Naive thymus-derived CD4-positive, alpha-beta T cell (primary cell): ENCODE results near the gene RGS11. TPM values are rescaled to one million over a fixed set of nuclear protein-coding genes. Genes with fewer than 3 reads are reported as not detected.

Experiments used
- ATAC-seq: fragments of 150-1000 bp; cut with Tn5 transposase; 2 replicates; pipeline ENCODE4 v1.10.0; 2021; ENCODE audit warnings: mild to moderate bottlenecking, moderate library complexity
- CTCF ChIA-PET: fragments of 350-600 bp; sonication (Branson Sonifier 250); formaldehyde crosslinking; loops from one replicate; lab custom pipeline; 2021; ENCODE audit warnings: antibody characterized with exemption; lab: Charles Lee
- POLR2A ChIA-PET: fragments of 350-600 bp; sonication (Branson Sonifier 250); formaldehyde crosslinking; loops from one replicate; lab custom pipeline; 2021; ENCODE audit warnings: antibody characterized with exemption, inconsistent platforms; lab: Charles Lee
- DNase-seq, 9 donors: peaks; one replicate each; pipeline versions ENCODE4 v3.0.0 to v3.0.0-alpha.2; 2020 to 2022; ENCODE audit warnings: mixed read lengths in 1 of 9
- H3K27ac ChIP-seq: one replicate; pipeline ENCODE4 v1.7.0; 2013; ENCODE audit warnings: mild to moderate bottlenecking, low read depth, low read length, moderate library complexity
- H3K27me3 ChIP-seq, 2 donors: one replicate each; pipeline ENCODE4 v1.7.0; 2013; ENCODE audit warnings: low read length in 2 of 2, mild to moderate bottlenecking in 2 of 2, moderate library complexity in 2 of 2; ENCODE audit not compliant: control insufficient read depth in 2 of 2, insufficient read depth in 2 of 2
- H3K36me3 ChIP-seq, 3 experiments: 1 replicate in 2 of 3; 2 replicates in 1 of 3; pipeline ENCODE4 v1.7.0; 2013; ENCODE audit warnings: low read length in 3 of 3, mild to moderate bottlenecking in 3 of 3, moderate library complexity in 1 of 3; ENCODE audit not compliant: insufficient read depth in 3 of 3, control insufficient read depth in 2 of 3
- H3K4me1 ChIP-seq, 2 donors: one replicate each; pipeline ENCODE4 v1.7.0; 2013; ENCODE audit warnings: low read length in 2 of 2, mild to moderate bottlenecking in 2 of 2, moderate library complexity in 1 of 2; ENCODE audit not compliant: control insufficient read depth in 2 of 2, insufficient read depth in 2 of 2
- H3K4me3 ChIP-seq: 2 replicates; pipeline ENCODE4 v1.7.0; 2013; ENCODE audit warnings: mild to moderate bottlenecking, low read length
- H3K9me3 ChIP-seq, 3 experiments: 1 replicate in 2 of 3; 2 replicates in 1 of 3; pipeline ENCODE4 v1.7.0; 2013; ENCODE audit warnings: low read length in 3 of 3; ENCODE audit not compliant: control insufficient read depth in 2 of 3
- H3K27ac Mint-ChIP-seq, 9 donors: one replicate each; pipeline ENCODE4 v1.8.0; 2020 to 2022; ENCODE audit warnings: mixed read lengths in 9 of 9, mild to moderate bottlenecking in 8 of 9, moderate library complexity in 5 of 9, inconsistent platforms in 2 of 9
- H3K27me3 Mint-ChIP-seq, 5 donors: one replicate each; pipeline ENCODE4 v1.8.0; 2021 to 2022; ENCODE audit warnings: mixed read lengths in 5 of 5, mild to moderate bottlenecking in 1 of 5
- H3K36me3 Mint-ChIP-seq, 5 donors: one replicate each; pipeline ENCODE4 v1.8.0; 2020 to 2022; ENCODE audit warnings: mixed read lengths in 5 of 5, mild to moderate bottlenecking in 3 of 5, inconsistent platforms in 1 of 5
- H3K4me1 Mint-ChIP-seq, 7 donors: one replicate each; pipeline ENCODE4 v1.8.0; 2020 to 2022; ENCODE audit warnings: mixed read lengths in 7 of 7, mild to moderate bottlenecking in 3 of 7, inconsistent platforms in 1 of 7
- H3K4me3 Mint-ChIP-seq, 10 donors: one replicate each; pipeline ENCODE4 v1.8.0; 2020 to 2022; ENCODE audit warnings: mild to moderate bottlenecking in 10 of 10, mixed read lengths in 10 of 10, moderate library complexity in 6 of 10, inconsistent platforms in 2 of 10
- H3K9me3 Mint-ChIP-seq, 11 donors: one replicate each; pipeline ENCODE4 v1.8.0; 2020 to 2022; ENCODE audit warnings: mixed read lengths in 11 of 11, mild to moderate bottlenecking in 4 of 11, inconsistent platforms in 1 of 11, moderate library complexity in 1 of 11
- intact Hi-C, 2 donors: fragments of 100-400 bp; cut with micrococcal nuclease; formaldehyde crosslinking; loops; one replicate each; pipeline ENCODE4 v1.15.1; 2023
- polyA plus RNA-seq, 2 donors: library from polyadenylated mRNA; unstranded; fragments of 300-500 nt; fragmentation: Illumina TruSeq; gene quantifications; one replicate each; pipeline ENCODE4 v1.2.3, GENCODE V29; 2021
- total RNA-seq, 6 experiments: library from RNA in 5 of 6; stranded (reverse) in 5 of 6; gene quantifications; 1 replicate in 5 of 6; 2 replicates in 1 of 6; pipeline ENCODE4 v1.2.3 and lab custom pipeline; 2021 to 2026

RGS11 gene
- total and polyA plus RNA-seq, 7 experiments from 2014 or later, result 0.17 to 0.22 TPM; not detected in 5

DNA sequence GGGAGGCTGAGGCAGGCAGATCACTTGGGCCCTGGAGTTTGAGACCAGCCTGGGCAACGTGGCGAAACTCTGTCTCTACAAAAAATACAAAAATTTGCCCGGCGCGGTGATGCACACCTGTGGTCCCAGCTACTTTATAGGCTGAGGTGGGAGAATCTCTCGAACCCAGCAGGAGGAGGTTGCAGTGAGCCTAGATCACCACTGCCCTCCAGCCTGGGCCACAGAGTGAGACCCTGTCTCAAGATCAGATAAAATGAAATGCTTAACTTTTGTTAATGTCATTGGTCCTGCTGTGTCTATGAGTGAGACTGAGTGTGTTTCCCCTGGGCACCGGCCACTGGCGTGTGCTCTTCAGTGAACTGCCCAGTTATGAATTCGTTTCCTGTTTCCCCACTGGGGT is 30.6 kb downstream of the RGS11 start:
- Histone ChIP-seq H3K9me3 (no peaks in the 10 kb centered on the region), H3K36me3 (peaks cover 0 to 10% (median 0%) of the 10 kb centered on the region in 3 experiments), H3K27ac (no peak overlapping the region), H3K27me3 (no peaks in the 10 kb centered on the region), H3K4me1 (no peaks in the 10 kb centered on the region), H3K4me3 (no peak overlapping the region)
- ATAC-seq (no peak), DNase-seq (no peak)
- H3K36me3 Mint-ChIP-seq, result peaks cover 0 to 11% (median 0%) of the 10 kb centered on the region in 5 donors
- H3K27ac Mint-ChIP-seq, result peak overlapping the region in 5 of 9 donors; percentile 45 to 80 (median 48)
- no peaks in the 10 kb centered on the region for H3K27me3 Mint-ChIP-seq
- intact Hi-C loops, result no loop called here
- ChIA-PET POLR2A (no interaction called here), CTCF (no interaction called here)
- no peaks in the 10 kb centered on the region for H3K9me3 Mint-ChIP-seq
- H3K4me1 Mint-ChIP-seq, result peaks cover 0 to 32% (median 9%) of the 10 kb centered on the region in 7 donors
- no peak overlapping the region for H3K4me3 Mint-ChIP-seq

DNA sequence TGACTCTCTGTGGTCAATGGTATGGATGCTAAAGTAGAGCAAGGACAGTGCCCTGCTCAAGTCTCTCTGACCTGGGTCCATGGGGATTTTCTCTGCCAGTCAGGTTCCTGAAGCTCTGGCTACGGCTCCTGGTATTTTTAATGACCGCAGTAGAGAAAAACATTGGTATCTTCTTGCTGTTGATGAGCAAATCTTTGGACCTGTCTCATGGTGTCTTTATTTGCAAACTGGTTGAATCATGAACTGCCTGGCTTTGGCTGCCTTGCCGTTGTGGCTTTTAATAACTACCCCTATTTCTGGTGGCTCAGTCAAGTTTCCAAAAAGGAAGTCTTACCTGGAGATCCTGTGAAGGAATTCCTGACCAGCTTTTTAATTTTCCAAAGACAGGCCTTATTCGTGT is 32.4 kb downstream of the RGS11 start:
- Histone ChIP-seq H3K36me3 (no peaks in the 10 kb centered on the region), H3K4me1 (no peaks in the 10 kb centered on the region), H3K27me3 (no peaks in the 10 kb centered on the region), H3K4me3 (no peak overlapping the region), H3K9me3 (no peaks in the 10 kb centered on the region), H3K27ac (no peak overlapping the region)
- Mint-ChIP-seq H3K36me3 (peaks cover 0 to 12% (median 0%) of the 10 kb centered on the region in 5 donors), H3K9me3 (no peaks in the 10 kb centered on the region), H3K4me3 (no peak overlapping the region), H3K27me3 (peaks cover 0 to 3% (median 0%) of the 10 kb centered on the region in 5 donors), H3K27ac (peak overlapping the region in 1 of 9 donors; percentile 21), H3K4me1 (peaks cover 0 to 37% (median 15%) of the 10 kb centered on the region in 7 donors)
- DNase-seq, result no peak
- intact Hi-C loops, result loop anchor here in 1 of 2 donors (5.0 kb wide), 1 partner anchor 34 kb away; the partner anchor contains the start of gene RGS11
- POLR2A ChIA-PET, result interaction anchor here (1.0 kb wide), 1 partner anchor 14 kb away, joined by 3 read pairs; the partner anchor contains the start of gene LUC7L
- ATAC-seq, result no peak
- CTCF ChIA-PET, result no interaction called here

DNA sequence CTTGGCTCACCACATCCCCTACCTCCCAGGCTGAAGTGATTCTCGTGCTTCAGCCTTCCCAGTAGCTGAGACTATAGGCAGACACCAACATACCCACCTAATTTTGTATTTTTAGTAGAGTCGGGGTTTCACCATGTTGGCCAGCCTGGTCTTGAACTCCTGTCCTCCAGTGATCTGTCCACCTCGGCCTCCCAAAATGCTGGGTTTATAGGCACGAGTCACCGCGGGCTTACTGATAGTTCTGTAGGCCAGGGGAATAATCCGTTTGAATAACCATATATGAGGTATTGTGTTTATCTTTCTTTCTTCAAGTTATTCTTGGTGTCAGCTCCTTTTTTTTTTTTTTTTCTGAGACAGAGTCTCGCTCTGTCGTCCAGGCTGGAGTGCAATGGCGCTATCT is 33.5 kb downstream of the RGS11 start:
- intact Hi-C loops, result loop anchor here in 1 of 2 donors (5.0 kb wide), 1 partner anchor 35 kb away; the partner anchor contains the start of gene RGS11
- no peaks in the 10 kb centered on the region for H3K27me3 ChIP-seq
- Mint-ChIP-seq H3K4me3 (no peak overlapping the region), H3K9me3 (no peaks in the 10 kb centered on the region), H3K27ac (peak overlapping the region in 3 of 9 donors; percentile 22 to 55 (median 25)), H3K4me1 (peaks cover 0 to 33% (median 16%) of the 10 kb centered on the region in 7 donors), H3K27me3 (peaks cover 0 to 3% (median 0%) of the 10 kb centered on the region in 5 donors), H3K36me3 (peaks cover 0 to 8% (median 0%) of the 10 kb centered on the region in 5 donors)
- no peaks in the 10 kb centered on the region for H3K9me3 ChIP-seq
- ChIA-PET POLR2A (interaction anchor here (0.6 to 1.1 kb wide), 2 partner anchors 9 to 75 kb away, joined by 3 read pairs; no protein-coding TSS in a partner anchor), CTCF (no interaction called here)
- DNase-seq, result no peak
- H3K36me3 ChIP-seq, result no peaks in the 10 kb centered on the region
- no peaks in the 10 kb centered on the region for H3K4me1 ChIP-seq
- no peak overlapping the region for H3K27ac ChIP-seq
- H3K4me3 ChIP-seq, result no peak overlapping the region
- ATAC-seq, result no peak

DNA sequence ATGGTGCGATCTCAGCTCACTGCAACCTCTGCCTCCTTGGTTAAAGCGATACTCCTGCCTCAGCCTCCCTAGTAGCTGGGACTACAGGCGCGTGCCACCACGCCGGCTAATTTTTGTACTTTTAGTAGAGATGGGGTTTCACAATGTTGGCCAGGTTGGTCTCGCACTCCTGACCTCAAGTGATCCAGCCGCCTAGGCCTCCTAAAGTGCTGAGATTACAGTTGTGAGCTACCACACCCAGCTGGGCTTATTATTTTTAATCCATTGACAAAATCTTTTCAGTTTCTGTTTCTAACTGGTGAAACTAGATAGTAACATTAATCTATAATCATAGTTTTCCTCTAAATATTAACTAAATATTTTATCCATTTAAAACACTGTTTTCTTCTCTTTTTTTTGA is 35.2 kb downstream of the RGS11 start:
- H3K9me3 Mint-ChIP-seq, result peaks cover 0 to under 1% (median 0%) of the 10 kb centered on the region in 11 donors
- H3K27ac Mint-ChIP-seq, result peak overlapping the region in 2 of 9 donors; percentile 19 to 22
- peaks cover 2 to 35% (median 19%) of the 10 kb centered on the region in 7 donors for H3K4me1 Mint-ChIP-seq
- Histone ChIP-seq H3K27ac (no peak overlapping the region), H3K27me3 (no peaks in the 10 kb centered on the region), H3K9me3 (no peaks in the 10 kb centered on the region), H3K4me3 (no peak overlapping the region), H3K36me3 (no peaks in the 10 kb centered on the region), H3K4me1 (peaks cover 0 to 1% of the 10 kb centered on the region in 2 donors)
- ChIA-PET CTCF (interaction anchor here (0.5 to 0.6 kb wide), 2 partner anchors 14 to 130 kb away, joined by 3 read pairs; no protein-coding TSS in a partner anchor), POLR2A (no interaction called here)
- ATAC-seq, result no peak
- no peak for DNase-seq
- no peak overlapping the region for H3K4me3 Mint-ChIP-seq
- intact Hi-C loops, result loop anchor here in 1 of 2 donors (5.0 kb wide), 1 partner anchor 37 kb away; the partner anchor contains the start of gene RGS11
- H3K27me3 Mint-ChIP-seq, result peaks cover 0 to 5% (median 0%) of the 10 kb centered on the region in 5 donors
- H3K36me3 Mint-ChIP-seq, result peaks cover 0 to 8% (median 1%) of the 10 kb centered on the region in 5 donors

DNA sequence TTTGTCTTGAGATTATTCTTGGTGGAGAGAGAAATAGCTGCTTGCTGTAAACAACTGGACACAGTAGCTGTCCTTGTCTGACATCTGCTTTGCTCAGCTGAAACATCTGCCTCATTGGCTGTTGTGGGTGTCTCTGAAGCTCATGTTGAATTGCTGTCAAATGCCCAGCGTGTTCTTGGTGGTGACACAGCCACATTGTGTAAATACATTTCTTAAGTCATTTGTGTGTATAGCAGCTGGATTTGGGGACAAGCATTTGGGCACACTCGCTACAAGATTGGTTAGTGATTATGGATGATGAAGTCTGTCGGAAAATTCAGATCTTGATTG is 35.8 kb downstream of the RGS11 start:
- ChIA-PET CTCF (no interaction called here), POLR2A (no interaction called here)
- no peak overlapping the region for H3K4me3 ChIP-seq
- Mint-ChIP-seq H3K4me3 (no peak overlapping the region), H3K27ac (peak overlapping the region in 2 of 9 donors; percentile 22 to 47), H3K27me3 (peaks cover 0 to 5% (median 0%) of the 10 kb centered on the region in 5 donors), H3K4me1 (peaks cover 7 to 38% (median 24%) of the 10 kb centered on the region in 7 donors), H3K36me3 (peaks cover 0 to 5% (median 1%) of the 10 kb centered on the region in 5 donors), H3K9me3 (peaks cover 0 to 2% (median 0%) of the 10 kb centered on the region in 11 donors)
- H3K27ac ChIP-seq, result no peak overlapping the region
- DNase-seq, result no peak
- ATAC-seq, result no peak
- H3K4me1 ChIP-seq, result peaks cover 0 to 5% of the 10 kb centered on the region in 2 donors
- H3K9me3 ChIP-seq, result no peaks in the 10 kb centered on the region
- H3K36me3 ChIP-seq, result no peaks in the 10 kb centered on the region
- intact Hi-C loops, result loop anchor here in 1 of 2 donors (5.0 kb wide), 1 partner anchor 37 kb away; the partner anchor contains the start of gene RGS11
- H3K27me3 ChIP-seq, result no peaks in the 10 kb centered on the region

DNA sequence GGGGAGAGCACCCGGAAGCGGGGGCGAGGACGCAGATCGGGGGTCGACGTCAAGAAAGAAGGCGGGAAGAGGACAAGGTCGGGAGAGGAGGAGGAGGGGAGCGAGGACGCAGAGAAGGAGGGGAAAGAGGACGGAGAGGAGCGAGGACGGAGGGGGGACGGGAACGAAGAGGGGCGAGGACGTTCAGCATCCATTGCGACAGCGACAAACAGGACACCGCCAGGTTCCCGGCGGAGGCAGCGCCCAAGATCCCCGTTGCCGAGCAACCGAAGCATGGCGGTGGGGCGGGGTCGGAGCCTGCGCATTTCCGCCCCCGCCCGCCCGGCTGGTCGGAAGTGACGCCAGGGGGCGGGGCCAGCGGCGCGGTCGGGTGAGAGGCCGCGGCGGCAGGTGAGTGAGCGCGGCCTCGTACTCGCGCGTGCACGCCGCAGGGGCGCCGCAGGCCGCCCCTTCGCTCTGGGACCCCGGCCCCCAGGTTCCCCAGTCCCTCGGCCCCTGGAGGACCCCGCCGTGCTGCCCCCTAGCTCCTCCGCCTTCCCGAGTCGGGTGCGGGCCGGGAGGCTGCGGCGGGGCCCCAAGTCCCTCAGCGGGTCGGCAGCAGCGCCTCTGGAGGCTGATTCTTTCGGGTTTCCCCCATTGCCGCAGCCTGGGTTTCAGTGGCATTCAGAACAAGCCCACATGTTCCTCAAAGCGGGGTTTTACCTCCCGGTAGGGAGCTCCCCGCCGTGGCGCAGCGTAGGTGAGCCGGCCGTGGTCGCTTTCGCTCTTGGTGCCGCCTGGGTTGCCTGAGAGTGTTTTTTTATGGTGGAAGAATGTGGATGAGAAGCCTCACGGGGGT is 41.1 kb downstream of the RGS11 start, which contains the start of gene FAM234A:
TSS of gene FAM234A (plus strand) at position 354 of the 838 bp plus-strand sequence. CDS start 19,593 bp downstream, outside the sequence.
- no peaks in the 10 kb centered on the region for H3K9me3 ChIP-seq
- H3K27ac ChIP-seq, result peak within 1 kb of the TSS; percentile 99
- no peaks in the 10 kb centered on the region for H3K27me3 ChIP-seq
- Mint-ChIP-seq H3K36me3 (peaks cover 0 to 1% (median 0%) of the 10 kb centered on the region in 5 donors), H3K4me3 (peak within 1 kb of the TSS; percentile 81 to 99 (median 96)), H3K4me1 (peaks cover 7 to 25% (median 16%) of the 10 kb centered on the region in 7 donors), H3K9me3 (peaks cover 0 to 2% (median 0%) of the 10 kb centered on the region in 11 donors), H3K27me3 (peaks cover 0 to 3% (median 0%) of the 10 kb centered on the region in 5 donors), H3K27ac (peak within 1 kb of the TSS; percentile 90 to 100 (median 99))
- H3K36me3 ChIP-seq, result no peaks in the 10 kb centered on the region
- peak within 1 kb of the TSS; percentile 82 for H3K4me3 ChIP-seq
- intact Hi-C loops, result loop anchor here (1.0 to 5.0 kb wide), 12 partner anchors 18 to 448 kb away; partner anchors contain the start of genes AXIN1 (in 2 of the 2), NPRL3 (in 2 of the 2), CAPN15 (in 1 of the 2) and DECR2 (in 1 of the 2)
- ATAC-seq (peak; percentile 90), DNase-seq (peak; percentile 93 to 98 (median 97))
- POLR2A ChIA-PET, result interaction anchor here (0.8 to 2.5 kb wide), 12 partner anchors 12 to 147 kb away, joined by 3 to 14 read pairs (median 4); partner anchors contain the start of genes AXIN1 and PGAP6
- CTCF ChIA-PET, result interaction anchor here (0.8 to 1.8 kb wide), 7 partner anchors 84 to 132 kb away, joined by 3 to 7 read pairs (median 4); no protein-coding TSS in a partner anchor
- peaks cover 0 to 5% of the 10 kb centered on the region in 2 donors for H3K4me1 ChIP-seq
